Hepatic stellate cell (primary cell): ENCODE data around the gene NKX1-1.
"Not testable (repeated sequence)": the region's sequence is repeated elsewhere in the genome, so short reads cannot be mapped to it uniquely, and the experiment has no call there.

ENCODE experiments used
- DNase-seq: peaks from one replicate; pipeline ENCODE4 v3.0.0; 2011; ENCODE audit warnings: low spot score

The NKX1-1 gene

GRCh38 chr4:1406394-1406980 lies at the start of gene NKX1-1:
NKX1-1 (minus strand) TSS chr4:1406442; CDS start chr4:1406442, 0 bp downstream.
- DNase-seq: no peak

- DNase-seq: no peak
Observed at GRCh38 chr4:1453731-1454130, 47.5 kb upstream of the NKX1-1 start.

DNA sequence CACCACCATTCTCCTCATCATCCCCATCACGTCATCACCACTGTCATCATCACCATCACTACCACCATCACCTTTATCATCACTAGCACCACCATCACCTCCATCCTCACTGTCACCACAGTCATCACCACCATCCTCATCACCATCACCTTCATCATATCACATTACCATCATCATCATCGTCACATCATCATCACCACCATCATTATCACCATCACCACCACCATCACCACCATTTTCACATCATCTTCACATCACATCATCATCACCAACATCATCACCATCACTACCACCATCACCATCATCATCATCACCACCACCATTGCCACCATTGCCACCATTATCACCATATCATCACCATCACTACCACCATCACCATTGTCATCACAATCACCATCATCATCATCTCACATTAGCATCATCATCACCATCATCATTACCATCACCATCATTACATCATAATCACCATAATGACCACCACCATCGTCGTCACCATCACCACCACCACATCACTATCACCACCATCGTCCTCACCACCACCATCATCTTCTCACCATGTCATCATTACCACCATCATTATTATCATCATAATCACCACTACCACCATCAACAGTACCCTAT lies 46.3 kb upstream of the NKX1-1 start:
- DNase-seq: no peak

DNA sequence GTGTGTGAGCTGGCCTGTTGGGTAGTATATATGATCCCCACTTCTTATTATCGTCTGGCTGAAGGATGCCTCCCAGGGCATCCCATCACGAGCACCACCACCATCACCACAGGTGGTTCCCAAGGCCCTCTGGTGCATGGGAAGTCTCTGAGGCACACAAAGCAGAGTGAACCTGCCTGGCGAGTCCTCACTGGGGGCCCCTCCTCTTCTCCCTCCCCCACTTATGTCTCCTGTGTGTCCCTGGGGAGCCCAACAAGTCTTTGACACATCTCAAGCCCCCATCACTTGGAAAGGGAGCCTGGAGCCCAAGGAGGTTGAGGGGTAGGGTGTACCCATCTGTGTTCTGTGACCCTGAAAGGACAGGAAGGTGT lies 45.5 kb upstream of the NKX1-1 start:
- no peak for DNase-seq

- DNase-seq: no peak
Observed at GRCh38 chr4:1451106-1451751, 45.0 kb upstream of the NKX1-1 start.

DNA sequence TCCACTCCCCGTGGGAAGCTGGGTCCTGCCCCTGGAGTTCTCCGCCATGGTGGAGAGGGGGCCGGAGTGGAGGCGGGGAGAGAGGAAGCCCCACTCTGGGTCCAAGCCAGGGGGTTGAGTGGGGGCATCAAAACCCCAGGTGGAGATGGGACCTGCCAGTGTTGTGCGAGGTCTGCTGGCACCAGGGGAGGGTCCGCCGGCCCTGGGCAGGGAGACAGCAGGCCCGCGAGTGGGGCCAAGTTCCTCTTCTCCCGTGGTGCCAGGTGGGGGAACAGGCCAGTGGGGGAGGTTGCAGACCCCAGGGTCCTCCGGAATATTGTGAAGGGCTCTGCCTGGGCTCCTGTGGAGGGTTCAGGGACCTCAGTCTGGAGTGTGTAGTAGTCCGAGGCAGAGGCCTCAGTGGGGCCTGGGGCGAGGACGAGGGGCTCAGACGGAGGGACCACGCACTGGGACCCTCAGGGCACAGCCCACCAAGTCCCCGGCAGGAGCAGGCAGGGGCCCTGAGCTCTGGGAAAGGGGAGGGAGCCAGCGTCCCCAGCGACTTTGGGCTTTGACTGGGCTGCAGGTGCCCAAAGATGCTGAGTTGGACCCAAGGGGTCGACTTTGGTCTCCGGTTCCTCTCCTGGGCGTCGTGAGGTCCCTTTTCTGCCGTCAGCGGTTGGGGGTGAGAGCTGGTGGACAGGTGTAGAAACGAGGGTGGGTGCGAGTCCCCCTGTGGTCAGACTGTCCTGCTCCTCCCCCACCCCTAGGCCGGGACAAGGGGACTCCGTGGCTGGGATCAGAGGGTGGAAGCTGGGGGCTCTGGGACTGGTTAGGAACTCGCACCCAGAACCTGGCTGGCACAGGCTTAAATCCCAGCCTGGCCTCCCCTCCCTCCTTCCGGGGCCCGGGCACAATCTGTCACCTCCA lies 43.8 kb upstream of the NKX1-1 start:
- DNase-seq: no peak

- DNase-seq: no peak
Observed at GRCh38 chr4:1449475-1449832, 43.2 kb upstream of the NKX1-1 start.

GRCh38 chr4:1448589-1449420 lies 42.6 kb upstream of the NKX1-1 start:
- no peak for DNase-seq

GRCh38 chr4:1447676-1448588 lies 41.7 kb upstream of the NKX1-1 start:
- DNase-seq: no peak

DNA sequence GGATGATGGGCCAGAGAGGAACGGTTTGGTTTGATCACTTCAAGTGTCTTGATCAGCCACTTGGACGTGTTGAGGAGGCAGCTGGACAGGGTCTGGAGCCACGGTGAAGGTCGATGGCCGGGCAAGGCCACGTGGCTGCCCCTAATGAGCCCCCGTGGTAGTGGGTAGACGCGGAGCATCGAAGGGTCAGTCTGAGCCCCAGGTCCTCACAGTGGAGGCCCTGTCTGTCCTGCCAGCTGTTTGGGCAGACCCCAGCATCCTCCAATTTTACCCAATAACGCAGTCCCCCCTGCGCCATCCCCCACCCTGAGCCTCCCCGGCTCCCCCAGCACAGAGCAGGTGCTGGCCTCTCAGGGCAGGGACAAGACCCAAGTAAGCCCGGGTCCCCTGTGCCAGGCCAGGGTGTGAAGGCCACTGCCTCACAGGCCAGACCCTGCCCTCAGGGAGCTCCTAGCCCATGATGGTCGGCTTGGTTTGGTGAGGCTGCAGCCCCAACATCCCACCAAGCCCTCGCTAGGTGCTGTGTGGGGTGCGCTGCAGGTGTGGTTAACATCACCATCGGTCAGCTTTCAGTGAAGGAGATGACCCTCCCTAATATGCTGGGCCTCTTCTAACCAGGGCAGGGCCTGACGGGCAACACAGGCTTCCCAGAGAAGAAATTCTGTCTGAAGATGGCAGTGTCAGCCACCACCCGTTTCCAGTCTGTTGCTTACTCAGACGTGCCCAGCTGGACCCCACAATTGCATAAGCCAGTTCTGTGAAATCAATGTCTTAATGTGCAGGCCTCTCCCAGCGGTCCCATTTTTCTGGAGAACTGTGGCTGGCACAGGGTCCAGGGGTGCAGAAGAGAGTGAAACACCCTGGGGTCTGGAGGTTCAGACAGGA lies 40.5 kb upstream of the NKX1-1 start:
- DNase-seq: no peak

DNA sequence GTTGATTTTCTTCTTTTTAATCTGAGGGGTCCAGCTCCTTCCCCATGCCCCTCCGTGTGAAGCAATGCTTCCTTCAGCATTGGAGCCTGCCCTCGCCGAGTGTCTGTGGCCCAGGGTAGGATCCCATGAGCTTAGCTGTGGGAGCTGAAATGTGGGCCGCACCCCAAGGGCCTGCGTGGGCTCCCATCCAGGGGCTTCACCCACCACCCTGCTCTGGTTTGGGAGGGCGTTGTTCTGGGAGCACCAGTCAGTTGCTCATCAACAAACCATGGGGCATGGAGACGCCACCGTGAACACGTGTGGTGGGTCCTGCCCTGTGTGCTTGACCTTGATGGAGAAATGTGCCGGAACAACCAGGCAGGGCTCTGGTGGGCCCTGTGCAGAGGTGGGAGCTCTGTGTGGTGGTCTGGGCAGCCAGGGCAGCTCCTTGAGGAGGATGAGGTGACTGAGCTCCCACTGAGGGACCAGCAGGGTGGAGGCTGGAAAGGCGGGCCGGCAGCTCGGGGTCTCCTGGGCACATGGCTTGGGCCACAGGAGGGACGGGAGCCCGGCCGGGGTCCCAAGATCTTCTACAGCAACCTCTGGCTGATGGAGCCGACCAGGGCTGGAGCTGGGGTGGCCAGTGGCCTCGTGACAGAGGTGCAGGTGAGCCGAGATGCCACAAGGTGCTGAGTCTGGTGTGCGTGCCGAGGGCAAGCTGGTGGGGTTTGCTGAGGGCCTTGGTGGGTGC lies 39.6 kb upstream of the NKX1-1 start:
- DNase-seq: no peak

DNA sequence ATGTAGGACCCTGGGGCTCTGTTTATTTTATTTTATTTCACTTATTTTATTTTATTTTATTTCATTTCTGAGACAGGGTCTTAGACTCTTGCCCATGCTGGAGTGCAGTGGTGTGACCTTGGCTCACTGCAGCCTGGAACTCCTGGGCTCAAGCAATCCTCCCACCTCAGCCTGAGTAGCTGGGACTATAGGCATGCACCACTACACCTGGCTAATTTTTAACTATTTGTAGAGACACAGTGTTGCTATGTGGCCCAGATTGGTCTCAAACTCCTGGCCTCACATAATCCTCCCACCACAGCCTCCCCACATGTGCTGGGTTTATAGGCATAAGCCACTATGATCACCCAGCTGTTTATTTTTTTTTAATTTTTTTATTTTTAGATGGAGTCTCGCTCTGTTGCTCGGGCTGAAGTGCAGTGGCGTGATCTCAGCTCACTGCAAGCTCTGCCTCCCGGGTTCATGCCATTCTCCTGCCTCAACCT lies 37.5 kb upstream of the NKX1-1 start:
- not testable (repeated sequence) for DNase-seq

- DNase-seq: no peak
Observed at GRCh38 chr4:1427010-1427409, 20.8 kb upstream of the NKX1-1 start.

GRCh38 chr4:1421657-1422056 lies 15.4 kb upstream of the NKX1-1 start:
- DNase-seq: no peak

GRCh38 chr4:1419708-1420107 lies 13.5 kb upstream of the NKX1-1 start:
- no peak for DNase-seq

DNA sequence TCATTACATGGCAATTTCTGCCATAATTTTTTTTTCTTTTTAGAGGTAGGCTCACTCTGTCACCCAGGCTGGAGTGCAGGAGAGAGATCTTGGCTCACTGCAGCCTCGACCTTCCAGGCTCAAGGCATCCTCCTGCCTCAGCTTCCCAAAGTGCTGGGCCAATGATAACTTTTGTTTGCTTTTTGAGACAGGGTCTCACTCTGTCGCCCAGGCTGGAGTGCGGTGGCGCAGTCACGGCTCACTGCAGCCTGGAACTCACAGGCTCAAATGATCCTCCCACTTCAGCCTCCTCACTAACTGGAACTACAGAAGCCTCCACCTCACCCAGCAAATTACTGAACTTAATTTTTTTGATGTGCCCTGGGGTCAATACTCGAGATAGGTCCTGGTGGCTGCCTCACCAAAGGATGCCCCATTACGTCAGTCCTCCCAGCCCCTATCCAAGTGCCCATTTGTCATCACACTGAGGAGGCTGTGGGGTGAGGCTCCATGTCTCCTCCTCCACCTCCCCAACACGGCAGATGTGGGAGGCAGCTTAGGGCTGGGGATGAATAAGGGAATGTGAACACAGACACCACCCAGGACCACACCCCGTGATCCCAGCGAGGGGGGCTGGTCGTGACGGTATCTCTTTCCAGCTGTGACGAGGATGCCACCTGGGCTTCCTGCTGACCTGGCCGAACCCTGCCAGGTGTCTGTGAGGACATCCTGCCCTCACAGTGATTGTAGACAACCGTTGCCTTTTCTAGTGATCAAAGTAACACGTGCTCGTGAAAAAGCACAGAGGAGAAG lies 12.4 kb upstream of the NKX1-1 start:
- no peak for DNase-seq

DNA sequence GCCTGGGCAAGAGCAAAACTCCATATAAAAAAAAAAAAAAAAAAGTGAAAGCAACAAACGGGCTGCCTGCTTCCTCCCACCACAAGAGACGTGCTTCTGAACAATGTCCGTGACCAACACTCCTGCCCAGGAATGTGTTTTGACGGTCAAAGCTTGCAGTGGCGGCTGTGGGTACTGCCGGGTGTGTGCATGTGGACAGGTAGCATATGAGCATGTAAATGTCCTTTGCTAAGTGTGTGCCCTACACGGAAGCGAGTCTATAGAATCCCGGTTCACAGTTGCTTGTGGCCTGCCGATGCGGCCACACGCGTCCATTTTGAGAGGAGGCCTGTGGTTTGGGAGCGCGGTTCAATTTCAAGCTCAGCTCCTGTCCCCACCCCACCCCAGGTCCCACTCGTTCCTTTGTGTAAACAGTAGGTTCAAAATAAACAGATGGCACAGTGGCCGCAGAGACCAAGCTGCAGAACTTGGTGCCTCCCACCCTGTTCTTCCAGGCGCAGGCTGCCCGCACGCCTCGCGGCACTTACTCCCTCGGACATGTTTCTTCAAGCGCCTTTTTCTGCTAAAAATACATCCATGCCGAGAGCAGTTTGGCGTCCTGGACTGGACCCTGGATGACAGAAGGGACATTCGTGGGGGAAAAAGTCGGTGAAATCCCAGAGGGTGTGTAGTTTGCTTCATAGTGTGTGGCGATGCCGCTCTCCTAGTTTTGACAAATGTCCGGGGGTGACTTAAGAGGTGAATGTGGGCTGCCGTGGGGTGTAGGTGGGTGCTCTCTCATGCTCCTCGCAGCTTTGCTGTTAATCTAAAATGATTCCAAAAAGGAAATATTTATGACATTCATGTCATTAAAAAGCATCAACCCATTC lies 11.5 kb upstream of the NKX1-1 start:
- DNase-seq: no peak
